Measurements from ENCODE around the gene CPNE2. TPM values are rescaled to one million over a fixed set of nuclear protein-coding genes. Genes with fewer than 3 reads are reported as not detected.

CPNE2 gene
- total and polyA plus RNA-seq, 4 donors = 6.8 to 14.6 (median 11.0) TPM

- TF ChIP-seq, protein P1, sequence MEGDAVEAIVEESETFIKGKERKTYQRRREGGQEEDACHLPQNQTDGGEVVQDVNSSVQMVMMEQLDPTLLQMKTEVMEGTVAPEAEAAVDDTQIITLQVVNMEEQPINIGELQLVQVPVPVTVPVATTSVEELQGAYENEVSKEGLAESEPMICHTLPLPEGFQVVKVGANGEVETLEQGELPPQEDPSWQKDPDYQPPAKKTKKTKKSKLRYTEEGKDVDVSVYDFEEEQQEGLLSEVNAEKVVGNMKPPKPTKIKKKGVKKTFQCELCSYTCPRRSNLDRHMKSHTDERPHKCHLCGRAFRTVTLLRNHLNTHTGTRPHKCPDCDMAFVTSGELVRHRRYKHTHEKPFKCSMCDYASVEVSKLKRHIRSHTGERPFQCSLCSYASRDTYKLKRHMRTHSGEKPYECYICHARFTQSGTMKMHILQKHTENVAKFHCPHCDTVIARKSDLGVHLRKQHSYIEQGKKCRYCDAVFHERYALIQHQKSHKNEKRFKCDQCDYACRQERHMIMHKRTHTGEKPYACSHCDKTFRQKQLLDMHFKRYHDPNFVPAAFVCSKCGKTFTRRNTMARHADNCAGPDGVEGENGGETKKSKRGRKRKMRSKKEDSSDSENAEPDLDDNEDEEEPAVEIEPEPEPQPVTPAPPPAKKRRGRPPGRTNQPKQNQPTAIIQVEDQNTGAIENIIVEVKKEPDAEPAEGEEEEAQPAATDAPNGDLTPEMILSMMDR (IDR thresholded peaks at IDR 0.05; ENCODE audit: low read depth, low read length, missing input control) = no peak
- TF ChIP-seq TAF1 (conservative IDR thresholded peaks at IDR 0.05) (no peak), NR2F2 (IDR thresholded peaks at IDR 0.05) (no peak)
- Histone ChIP-seq H3K27me3 (ENCODE audit: control insufficient read depth in 4 of 4, insufficient read depth in 4 of 4, low read length in 3 of 4) (no peaks in the 10 kb centered on the region), H3K27ac (ENCODE audit: low read depth in 1 of 2, low read length in 2 of 2) (no peak overlapping the region), H3K4me3 (ENCODE audit: low read depth in 1 of 3, low read length in 3 of 3) (no peak overlapping the region), H3K9ac (ENCODE audit: low read depth in 1 of 2, low read length in 2 of 2) (no peak overlapping the region), H3K9me3 (ENCODE audit: control insufficient read depth in 4 of 4, low read length in 3 of 4) (no peaks in the 10 kb centered on the region), H3K36me3 (ENCODE audit: control insufficient read depth in 4 of 4, insufficient read depth in 3 of 4, low read depth in 1 of 4, low read length in 3 of 4) (peaks cover 5 to 18% (median 9%) of the 10 kb centered on the region in 4 donors), H3K4me1 (ENCODE audit: control insufficient read depth in 4 of 4, insufficient read depth in 4 of 4, low read length in 3 of 4) (no peaks in the 10 kb centered on the region)
- DNase-seq (ENCODE audit: low spot score) = no peak
- WGBS = 89% methylated on average over 9 of the region's 9 CpGs
These were observed 49.1 kb upstream of the CPNE2 start for GRCh38 chr16:57043248-57043647.

DNA sequence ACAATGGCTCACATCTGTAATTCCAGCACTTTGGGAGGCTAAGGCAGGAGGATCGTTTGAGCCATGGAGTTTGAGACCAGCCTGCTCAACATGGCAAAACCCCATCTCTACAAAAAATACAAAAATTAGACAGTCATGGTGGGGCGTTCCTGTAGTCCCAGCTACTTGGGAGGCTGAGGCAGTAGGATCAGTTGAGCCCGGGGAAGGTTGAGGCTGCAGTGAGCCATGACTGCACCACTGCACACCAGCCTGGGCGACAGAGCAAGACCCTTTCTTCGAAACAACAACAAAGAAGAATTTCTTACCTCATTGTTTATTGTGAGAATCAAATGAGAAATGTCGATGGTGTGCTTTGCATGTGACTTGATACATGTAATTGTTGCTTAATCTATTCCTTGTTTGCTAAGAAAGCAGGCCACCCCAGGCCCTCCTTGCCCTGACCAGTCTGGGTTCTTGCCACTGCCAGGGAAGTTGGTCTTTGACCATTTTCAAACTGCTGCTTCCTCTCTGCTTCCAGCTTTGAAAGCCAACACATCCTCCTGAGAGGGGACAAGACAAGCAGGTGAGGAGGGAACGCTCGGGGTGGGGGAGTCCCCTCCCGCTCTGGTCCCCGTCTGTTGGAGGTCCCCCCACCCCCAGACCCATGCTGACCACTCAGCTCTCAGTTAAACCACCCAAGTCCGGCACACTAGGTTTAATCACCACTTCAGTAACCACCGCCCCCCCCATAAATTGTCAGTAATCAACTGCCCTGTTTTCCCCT, 47.3 kb upstream of the CPNE2 start:
- Histone ChIP-seq H3K9me3 (ENCODE audit: control insufficient read depth in 4 of 4, low read length in 3 of 4) (no peaks in the 10 kb centered on the region), H3K27ac (ENCODE audit: low read depth in 1 of 2, low read length in 2 of 2) (no peak overlapping the region), H3K9ac (ENCODE audit: low read depth in 1 of 2, low read length in 2 of 2) (no peak overlapping the region), H3K4me1 (ENCODE audit: control insufficient read depth in 4 of 4, insufficient read depth in 4 of 4, low read length in 3 of 4) (no peaks in the 10 kb centered on the region), H3K27me3 (ENCODE audit: control insufficient read depth in 4 of 4, insufficient read depth in 4 of 4, low read length in 3 of 4) (no peaks in the 10 kb centered on the region), H3K36me3 (ENCODE audit: control insufficient read depth in 4 of 4, insufficient read depth in 3 of 4, low read depth in 1 of 4, low read length in 3 of 4) (peaks cover 2 to 16% (median 11%) of the 10 kb centered on the region in 4 donors), H3K4me3 (ENCODE audit: low read depth in 1 of 3, low read length in 3 of 3) (no peak overlapping the region)
- 89% methylated on average over 12 of the region's 12 CpGs for WGBS
- DNase-seq (ENCODE audit: low spot score) = no peak
- no peak for TF ChIP-seq JUND (IDR thresholded peaks at IDR 0.05)
- TF ChIP-seq HNF4A (conservative IDR thresholded peaks at IDR 0.05) = no peak
- TF ChIP-seq, protein P2, sequence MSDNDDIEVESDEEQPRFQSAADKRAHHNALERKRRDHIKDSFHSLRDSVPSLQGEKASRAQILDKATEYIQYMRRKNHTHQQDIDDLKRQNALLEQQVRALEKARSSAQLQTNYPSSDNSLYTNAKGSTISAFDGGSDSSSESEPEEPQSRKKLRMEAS (IDR thresholded peaks at IDR 0.05) = no peak
- TF ChIP-seq REST (IDR thresholded peaks at IDR 0.05) = no peak
- TF ChIP-seq HNF4G (IDR thresholded peaks at IDR 0.05) = no peak
- no peak for TF ChIP-seq EGR1 (IDR thresholded peaks at IDR 0.05; ENCODE audit: low read depth in 2 of 2)
- TF ChIP-seq, protein P3, sequence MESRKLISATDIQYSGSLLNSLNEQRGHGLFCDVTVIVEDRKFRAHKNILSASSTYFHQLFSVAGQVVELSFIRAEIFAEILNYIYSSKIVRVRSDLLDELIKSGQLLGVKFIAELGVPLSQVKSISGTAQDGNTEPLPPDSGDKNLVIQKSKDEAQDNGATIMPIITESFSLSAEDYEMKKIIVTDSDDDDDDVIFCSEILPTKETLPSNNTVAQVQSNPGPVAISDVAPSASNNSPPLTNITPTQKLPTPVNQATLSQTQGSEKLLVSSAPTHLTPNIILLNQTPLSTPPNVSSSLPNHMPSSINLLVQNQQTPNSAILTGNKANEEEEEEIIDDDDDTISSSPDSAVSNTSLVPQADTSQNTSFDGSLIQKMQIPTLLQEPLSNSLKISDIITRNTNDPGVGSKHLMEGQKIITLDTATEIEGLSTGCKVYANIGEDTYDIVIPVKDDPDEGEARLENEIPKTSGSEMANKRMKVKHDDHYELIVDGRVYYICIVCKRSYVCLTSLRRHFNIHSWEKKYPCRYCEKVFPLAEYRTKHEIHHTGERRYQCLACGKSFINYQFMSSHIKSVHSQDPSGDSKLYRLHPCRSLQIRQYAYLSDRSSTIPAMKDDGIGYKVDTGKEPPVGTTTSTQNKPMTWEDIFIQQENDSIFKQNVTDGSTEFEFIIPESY (IDR thresholded peaks at IDR 0.05) = no peak
- TF ChIP-seq RAD21 (IDR thresholded peaks at IDR 0.05) = no peak
- TF ChIP-seq, protein P1 (IDR thresholded peaks at IDR 0.05; ENCODE audit: low read depth, low read length, missing input control) = no peak
- no peak for TF ChIP-seq ATF3 (IDR thresholded peaks at IDR 0.05)
- TF ChIP-seq GABPA (IDR thresholded peaks at IDR 0.05 in 1 of 2, conservative IDR thresholded peaks at IDR 0.05 in 1 of 2) = no peak
- TF ChIP-seq NR2F2 (IDR thresholded peaks at IDR 0.05) = no peak
- no peak for TF ChIP-seq FOXA2 (IDR thresholded peaks at IDR 0.05)
- no peak for TF ChIP-seq YY1 (IDR thresholded peaks at IDR 0.05)
- no peak for TF ChIP-seq SP1 (IDR thresholded peaks at IDR 0.05)
- TF ChIP-seq TAF1 (conservative IDR thresholded peaks at IDR 0.05) = no peak
